ENCODE data around the gene RPL9.

RPL9 gene

DNA sequence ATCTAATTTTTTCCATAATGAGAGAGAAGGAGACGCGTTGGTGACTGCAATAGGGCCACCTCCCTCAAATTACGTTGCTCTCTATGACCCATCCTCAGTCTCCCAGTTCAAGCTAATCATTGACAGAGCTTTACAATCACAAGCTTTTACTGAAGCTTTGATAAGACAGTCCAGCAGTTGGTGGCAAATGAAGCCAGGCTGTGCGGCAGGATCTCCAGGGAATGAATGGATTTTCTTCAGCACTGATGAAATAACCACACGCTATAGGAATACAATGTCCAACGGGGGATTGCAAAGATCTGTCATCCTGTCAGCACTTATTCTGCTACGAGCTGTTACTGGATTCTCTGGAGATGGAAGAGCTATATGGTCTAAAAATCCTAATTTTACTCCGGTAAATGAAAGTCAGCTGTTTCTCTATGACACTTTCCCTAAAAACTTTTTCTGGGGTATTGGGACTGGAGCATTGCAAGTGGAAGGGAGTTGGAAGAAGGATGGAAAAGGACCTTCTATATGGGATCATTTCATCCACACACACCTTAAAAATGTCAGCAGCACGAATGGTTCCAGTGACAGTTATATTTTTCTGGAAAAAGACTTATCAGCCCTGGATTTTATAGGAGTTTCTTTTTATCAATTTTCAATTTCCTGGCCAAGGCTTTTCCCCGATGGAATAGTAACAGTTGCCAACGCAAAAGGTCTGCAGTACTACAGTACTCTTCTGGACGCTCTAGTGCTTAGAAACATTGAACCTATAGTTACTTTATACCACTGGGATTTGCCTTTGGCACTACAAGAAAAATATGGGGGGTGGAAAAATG lies 51.7 kb downstream of the RPL9 start, which contains the start of gene KLB:
Gene KLB (plus strand): TSS at position 168 of the 821 bp plus-strand sequence. CDS start 20 bp downstream, at position 188.
- Histone ChIP-seq H3K9me3 (ENCODE audit: control insufficient read depth, insufficient read depth, low read length) (no peaks in the 10 kb centered on the region), H3K36me3 (ENCODE audit: control insufficient read depth, insufficient read depth, low read length) (no peaks in the 10 kb centered on the region), H3K27me3 (ENCODE audit: control insufficient read depth, insufficient read depth, low read length) (no peaks in the 10 kb centered on the region), H3K9ac (ENCODE audit: low read depth, low read length) (no peak within 1 kb of the TSS), H3K4me1 (ENCODE audit: control insufficient read depth, insufficient read depth, low read length) (no peaks in the 10 kb centered on the region), H3K4me3 (ENCODE audit: low read depth, low read length) (no peak within 1 kb of the TSS)

Measured in iPS-15b (cell line).